Lower leg skin (tissue), 3 donors: Measurements from ENCODE around the gene PCMT1.

ENCODE experiments used
- POLR2A ChIP-seq, 2 donors: fragments of 450-650 bp; IDR thresholded peaks; one replicate each; pipeline ENCODE4 v1.6.1; 2016 to 2017; ENCODE audit warnings: antibody characterized with exemption in 2 of 2, mild to moderate bottlenecking in 1 of 2, moderate library complexity in 1 of 2
- TF ChIP-seq, protein P1 (sequence below), 3 donors: fragments of 450-650 bp; IDR thresholded peaks; one replicate each; pipeline ENCODE4 v1.5.1; 2016; ENCODE audit warnings: antibody characterized with exemption in 3 of 3, mild to moderate bottlenecking in 3 of 3, moderate library complexity in 2 of 3

- TF ChIP-seq POLR2A (IDR thresholded peaks at IDR 0.05): no peak
- TF ChIP-seq, protein P1, sequence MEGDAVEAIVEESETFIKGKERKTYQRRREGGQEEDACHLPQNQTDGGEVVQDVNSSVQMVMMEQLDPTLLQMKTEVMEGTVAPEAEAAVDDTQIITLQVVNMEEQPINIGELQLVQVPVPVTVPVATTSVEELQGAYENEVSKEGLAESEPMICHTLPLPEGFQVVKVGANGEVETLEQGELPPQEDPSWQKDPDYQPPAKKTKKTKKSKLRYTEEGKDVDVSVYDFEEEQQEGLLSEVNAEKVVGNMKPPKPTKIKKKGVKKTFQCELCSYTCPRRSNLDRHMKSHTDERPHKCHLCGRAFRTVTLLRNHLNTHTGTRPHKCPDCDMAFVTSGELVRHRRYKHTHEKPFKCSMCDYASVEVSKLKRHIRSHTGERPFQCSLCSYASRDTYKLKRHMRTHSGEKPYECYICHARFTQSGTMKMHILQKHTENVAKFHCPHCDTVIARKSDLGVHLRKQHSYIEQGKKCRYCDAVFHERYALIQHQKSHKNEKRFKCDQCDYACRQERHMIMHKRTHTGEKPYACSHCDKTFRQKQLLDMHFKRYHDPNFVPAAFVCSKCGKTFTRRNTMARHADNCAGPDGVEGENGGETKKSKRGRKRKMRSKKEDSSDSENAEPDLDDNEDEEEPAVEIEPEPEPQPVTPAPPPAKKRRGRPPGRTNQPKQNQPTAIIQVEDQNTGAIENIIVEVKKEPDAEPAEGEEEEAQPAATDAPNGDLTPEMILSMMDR (IDR thresholded peaks at IDR 0.05): no peak
These were observed 16.7 kb downstream of the PCMT1 start for GRCh38 chr6:149766156-149766769.
